ENCODE measurements around the gene UBQLN2.

Gene UBQLN2

GRCh38 chrX:56564921-56565840, 1.8 kb downstream of the UBQLN2 start:
- peaks cover 32% of the 10 kb centered on the region for H3K36me3 ChIP-seq (replicated peaks; ENCODE audit: low read depth, low read length)
- H3K79me2 ChIP-seq (ENCODE audit: low read length), result peaks cover 58% of the 10 kb centered on the region
- TF ChIP-seq EZH2phosphoT487 (IDR thresholded peaks at IDR 0.05; ENCODE audit: low read depth) (no peak), CTCF (IDR thresholded peaks at IDR 0.05; ENCODE audit: low read depth, low read length) (no peak)
- no peak overlapping the region for H2AFZ ChIP-seq (ENCODE audit: low read depth, low read length)
- H4K20me1 ChIP-seq (ENCODE audit: insufficient read depth, low read length), result peaks cover 47% of the 10 kb centered on the region
- peak overlapping the region; percentile 87 for H3K27ac ChIP-seq (ENCODE audit: low read length)
- H3K4me1 ChIP-seq (ENCODE audit: low read length), result peaks cover 16% of the 10 kb centered on the region; the same call in 1 of the 2 replicates
- H3K27me3 ChIP-seq (ENCODE audit: low read depth, low read length), result no peaks in the 10 kb centered on the region
- H3K4me2 ChIP-seq (ENCODE audit: low read length), result peak overlapping the region; percentile 75
- H3K9me3 ChIP-seq (ENCODE audit: insufficient read depth, low read length), result no peaks in the 10 kb centered on the region
- H3K9ac ChIP-seq (ENCODE audit: low read length), result peak overlapping the region; percentile 93
- H3K4me3 ChIP-seq (ENCODE audit: low read length), result peak overlapping the region; percentile 85

- peaks cover 52% of the 10 kb centered on the region for H4K20me1 ChIP-seq (ENCODE audit: insufficient read depth, low read length)
- no peaks in the 10 kb centered on the region for H3K27me3 ChIP-seq (ENCODE audit: low read depth, low read length)
- H2AFZ ChIP-seq (ENCODE audit: low read depth, low read length), result no peak overlapping the region
- H3K27ac ChIP-seq (ENCODE audit: low read length), result no peak overlapping the region
- no peak overlapping the region for H3K4me3 ChIP-seq (ENCODE audit: low read length)
- H3K36me3 ChIP-seq (replicated peaks; ENCODE audit: low read depth, low read length), result peaks cover 39% of the 10 kb centered on the region
- no peak overlapping the region for H3K4me2 ChIP-seq (ENCODE audit: low read length)
- TF ChIP-seq EZH2phosphoT487 (IDR thresholded peaks at IDR 0.05; ENCODE audit: low read depth) (no peak), CTCF (IDR thresholded peaks at IDR 0.05; ENCODE audit: low read depth, low read length) (no peak)
- H3K79me2 ChIP-seq (ENCODE audit: low read length), result peaks cover 50% of the 10 kb centered on the region
- H3K9ac ChIP-seq (ENCODE audit: low read length), result no peak overlapping the region
- no peaks in the 10 kb centered on the region for H3K9me3 ChIP-seq (ENCODE audit: insufficient read depth, low read length)
- H3K4me1 ChIP-seq (ENCODE audit: low read length), result peaks cover 13% of the 10 kb centered on the region; the same call in 1 of the 2 replicates
Measured at GRCh38 chrX:56569378-56570057, 6.1 kb downstream of the UBQLN2 start.

GRCh38 chrX:56572975-56573374, 9.5 kb downstream of the UBQLN2 start:
- H3K9ac ChIP-seq (ENCODE audit: low read length), result no peak overlapping the region
- peaks cover 19% of the 10 kb centered on the region; the same call in 1 of the 2 replicates for H4K20me1 ChIP-seq (ENCODE audit: insufficient read depth, low read length)
- no peak overlapping the region for H3K4me3 ChIP-seq (ENCODE audit: low read length)
- no peaks in the 10 kb centered on the region for H3K9me3 ChIP-seq (ENCODE audit: insufficient read depth, low read length)
- H3K4me2 ChIP-seq (ENCODE audit: low read length), result no peak overlapping the region
- H2AFZ ChIP-seq (ENCODE audit: low read depth, low read length), result no peak overlapping the region
- peaks cover 24% of the 10 kb centered on the region for H3K79me2 ChIP-seq (ENCODE audit: low read length)
- peaks cover 30% of the 10 kb centered on the region for H3K36me3 ChIP-seq (replicated peaks; ENCODE audit: low read depth, low read length)
- no peaks in the 10 kb centered on the region for H3K27me3 ChIP-seq (ENCODE audit: low read depth, low read length)
- H3K27ac ChIP-seq (ENCODE audit: low read length), result no peak overlapping the region
- no peaks in the 10 kb centered on the region for H3K4me1 ChIP-seq (ENCODE audit: low read length)
- TF ChIP-seq EZH2phosphoT487 (IDR thresholded peaks at IDR 0.05; ENCODE audit: low read depth) (no peak), CTCF (IDR thresholded peaks at IDR 0.05; ENCODE audit: low read depth, low read length) (no peak)

- H4K20me1 ChIP-seq (ENCODE audit: insufficient read depth, low read length), result peaks cover 8% of the 10 kb centered on the region; the same call in 1 of the 2 replicates
- H3K79me2 ChIP-seq (ENCODE audit: low read length), result peaks cover 30% of the 10 kb centered on the region
- TF ChIP-seq CTCF (IDR thresholded peaks at IDR 0.05; ENCODE audit: low read depth, low read length) (no peak), EZH2phosphoT487 (IDR thresholded peaks at IDR 0.05; ENCODE audit: low read depth) (no peak)
- H3K36me3 ChIP-seq (replicated peaks; ENCODE audit: low read depth, low read length), result peaks cover 26% of the 10 kb centered on the region
- no peak overlapping the region for H3K27ac ChIP-seq (ENCODE audit: low read length)
- no peak overlapping the region for H3K4me2 ChIP-seq (ENCODE audit: low read length)
- no peak overlapping the region for H2AFZ ChIP-seq (ENCODE audit: low read depth, low read length)
- H3K4me3 ChIP-seq (ENCODE audit: low read length), result no peak overlapping the region
- no peaks in the 10 kb centered on the region for H3K9me3 ChIP-seq (ENCODE audit: insufficient read depth, low read length)
- no peak overlapping the region for H3K9ac ChIP-seq (ENCODE audit: low read length)
- no peaks in the 10 kb centered on the region for H3K4me1 ChIP-seq (ENCODE audit: low read length)
- no peaks in the 10 kb centered on the region for H3K27me3 ChIP-seq (ENCODE audit: low read depth, low read length)
Measured at GRCh38 chrX:56574861-56575260, 11.4 kb downstream of the UBQLN2 start.
